Type B pancreatic cell (in vitro differentiated cells): Measurements from ENCODE around the gene PLBD1. TPM values are rescaled to one million over a fixed set of nuclear protein-coding genes. Genes with fewer than 3 reads are reported as not detected.

Experiments used
- DNase-seq: peaks from one replicate; pipeline ENCODE4 v3.0.0; 2021; ENCODE audit warnings: mixed read lengths; ENCODE audit not compliant: unreplicated experiment; ENCODE audit errors: extremely low spot score
- H3K27ac Mint-ChIP-seq: 2 replicates; pipeline ENCODE4 v1.8.0; 2021; ENCODE audit warnings: mild to moderate bottlenecking, mixed read lengths
- H3K27me3 Mint-ChIP-seq: 2 replicates; pipeline ENCODE4 v1.8.0; 2021; ENCODE audit warnings: mixed read lengths
- H3K36me3 Mint-ChIP-seq: 2 replicates; pipeline ENCODE4 v1.8.0; 2021; ENCODE audit warnings: mixed read lengths
- H3K4me1 Mint-ChIP-seq: one replicate; pipeline ENCODE4 v1.8.0; 2021; ENCODE audit warnings: mixed read lengths; ENCODE audit not compliant: unreplicated experiment
- H3K4me3 Mint-ChIP-seq: 2 replicates; pipeline ENCODE4 v1.8.0; 2021; ENCODE audit warnings: mild to moderate bottlenecking, mixed read lengths
- H3K9me3 Mint-ChIP-seq: 2 replicates; pipeline ENCODE4 v1.8.0; 2021; ENCODE audit warnings: mixed read lengths
- CTCF ChIP-seq: fragments of 200-600 bp; sonication (generic); conservative IDR thresholded peaks from 2 replicates; pipeline ENCODE4 v1.5.0; 2021; ENCODE audit warnings: antibody characterized with exemption, mild to moderate bottlenecking
- total RNA-seq: library from RNA; stranded (reverse); gene quantifications from 2 replicates; pipeline ENCODE4 v1.2.1, GENCODE V29; 2021; ENCODE audit warnings: low replicate concordance

Gene PLBD1
- total RNA-seq, 1 donor from 2014 or later, result 21.1 TPM

- Mint-ChIP-seq H3K4me1 (no peaks in the 10 kb centered on the region), H3K4me3 (no peak overlapping the region)
- no peak for DNase-seq
These were observed 24.0 kb upstream of the PLBD1 start for GRCh38 chr12:14591719-14592118.

GRCh38 chr12:14589169-14590004 is 21.7 kb upstream of the PLBD1 start:
- no peak for TF ChIP-seq CTCF
- DNase-seq, result no peak
- no peak overlapping the region for H3K4me3 Mint-ChIP-seq
- H3K36me3 Mint-ChIP-seq, result no peaks in the 10 kb centered on the region
- H3K9me3 Mint-ChIP-seq, result no peaks in the 10 kb centered on the region
- no peaks in the 10 kb centered on the region for H3K4me1 Mint-ChIP-seq
- H3K27me3 Mint-ChIP-seq, result peaks cover 3% of the 10 kb centered on the region
- no peak overlapping the region for H3K27ac Mint-ChIP-seq

More at GRCh38 chr12:14591719-14592118, 24.0 kb upstream of the PLBD1 start:
- H3K27ac Mint-ChIP-seq, result no peak overlapping the region
- peaks cover 3% of the 10 kb centered on the region for H3K27me3 Mint-ChIP-seq
- H3K9me3 Mint-ChIP-seq, result peaks cover 4% of the 10 kb centered on the region
- no peak for TF ChIP-seq CTCF
- H3K36me3 Mint-ChIP-seq, result no peaks in the 10 kb centered on the region

GRCh38 chr12:14588571-14588970 is 20.9 kb upstream of the PLBD1 start:
- H3K27ac Mint-ChIP-seq, result no peak overlapping the region
- no peaks in the 10 kb centered on the region for H3K9me3 Mint-ChIP-seq
- H3K27me3 Mint-ChIP-seq, result peaks cover 3% of the 10 kb centered on the region
- H3K36me3 Mint-ChIP-seq, result no peaks in the 10 kb centered on the region
- H3K4me1 Mint-ChIP-seq, result no peaks in the 10 kb centered on the region
- DNase-seq, result no peak
- H3K4me3 Mint-ChIP-seq, result no peak overlapping the region
- no peak for TF ChIP-seq CTCF

GRCh38 chr12:14578646-14579045 is 11.0 kb upstream of the PLBD1 start:
- no peaks in the 10 kb centered on the region for H3K27me3 Mint-ChIP-seq
- TF ChIP-seq CTCF, result no peak
- H3K4me1 Mint-ChIP-seq, result no peaks in the 10 kb centered on the region
- no peak for DNase-seq
- peaks cover 4% of the 10 kb centered on the region for H3K9me3 Mint-ChIP-seq
- H3K27ac Mint-ChIP-seq, result no peak overlapping the region
- peaks cover 4% of the 10 kb centered on the region for H3K36me3 Mint-ChIP-seq
- H3K4me3 Mint-ChIP-seq, result no peak overlapping the region

- no peak for DNase-seq
- H3K27ac Mint-ChIP-seq, result no peak overlapping the region
- H3K4me1 Mint-ChIP-seq, result no peaks in the 10 kb centered on the region
- H3K36me3 Mint-ChIP-seq, result no peaks in the 10 kb centered on the region
- no peak for TF ChIP-seq CTCF
- H3K9me3 Mint-ChIP-seq, result no peaks in the 10 kb centered on the region
- H3K27me3 Mint-ChIP-seq, result no peaks in the 10 kb centered on the region
- no peak overlapping the region for H3K4me3 Mint-ChIP-seq
These were observed 9.7 kb upstream of the PLBD1 start for GRCh38 chr12:14577344-14577743.
